ENCODE results near the gene PRKCA. TPM values are rescaled to one million over a fixed set of nuclear protein-coding genes. Genes with fewer than 3 reads are reported as not detected.

Gene PRKCA
- total and polyA plus RNA-seq, 2 of the 13 experiments (the other 11 are each of a cell fraction or from before 2014, with no cell fraction given), result 18.5 to 21.5 TPM

DNA sequence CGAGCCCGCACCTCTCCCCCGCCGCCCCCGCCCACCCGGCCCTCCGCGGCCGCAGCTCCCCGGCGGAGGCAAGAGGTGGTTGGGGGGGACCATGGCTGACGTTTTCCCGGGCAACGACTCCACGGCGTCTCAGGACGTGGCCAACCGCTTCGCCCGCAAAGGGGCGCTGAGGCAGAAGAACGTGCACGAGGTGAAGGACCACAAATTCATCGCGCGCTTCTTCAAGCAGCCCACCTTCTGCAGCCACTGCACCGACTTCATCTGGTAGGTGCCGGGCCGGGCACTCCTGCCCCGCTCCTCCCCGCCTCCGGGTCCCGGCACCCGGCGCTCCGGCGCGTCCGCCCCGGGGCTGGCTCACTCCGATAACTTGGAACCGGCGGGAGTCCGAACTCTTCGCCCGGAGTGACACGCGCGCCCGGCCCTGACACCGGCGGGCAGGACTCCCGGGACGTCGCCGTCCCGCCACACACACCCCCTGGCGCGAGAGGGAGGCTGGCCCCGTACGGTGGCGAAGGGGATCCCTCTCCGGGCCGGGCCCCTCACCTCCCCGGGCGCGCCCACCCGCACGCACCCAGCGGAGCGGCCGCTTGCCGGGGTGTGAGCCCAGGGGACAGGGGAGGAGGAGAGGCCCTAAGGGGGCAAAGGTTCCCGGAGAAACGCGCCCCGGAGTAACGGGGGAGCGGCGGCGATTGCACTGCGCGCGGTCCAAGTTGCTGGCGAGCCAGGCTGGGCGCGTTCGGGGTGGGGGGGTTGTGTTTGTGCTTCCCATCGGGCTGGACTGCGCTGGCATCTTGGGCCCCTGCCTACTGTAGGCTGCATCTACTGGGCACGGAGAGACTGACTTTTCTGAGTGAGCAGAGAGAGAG, 581 bp downstream of the PRKCA start (continued):
- TF ChIP-seq KLF15 (CRISPR knock-in tag; IDR thresholded peaks at IDR 0.05; ENCODE audit: borderline replicate concordance) (no peak), ZFX (CRISPR knock-in tag; IDR thresholded peaks at IDR 0.05; ENCODE audit: low read depth) (peak; percentile 68), GFI1 (CRISPR knock-in tag; IDR thresholded peaks at IDR 0.05; ENCODE audit: borderline replicate concordance) (no peak; the same call in 1 of the 2 replicates), ZNF7 (CRISPR knock-in tag; IDR thresholded peaks at IDR 0.05) (no peak), ZSCAN29 (CRISPR knock-in tag; conservative IDR thresholded peaks at IDR 0.05) (peak; percentile 41; the same call in 1 of the 2 replicates), HOXA7 (CRISPR knock-in tag; IDR thresholded peaks at IDR 0.05) (peak; percentile 81; the same call in 1 of the 2 replicates), CBX5 (CRISPR knock-in tag; IDR thresholded peaks at IDR 0.05; ENCODE audit: borderline replicate concordance) (no peak), CHCHD3 (CRISPR knock-in tag; IDR thresholded peaks at IDR 0.05) (peak; percentile 40; the same call in 1 of the 2 replicates), NR1H2 (CRISPR knock-in tag; IDR thresholded peaks at IDR 0.05; ENCODE audit: borderline replicate concordance, low read depth) (no peak), BRCA1 (CRISPR knock-in tag; IDR thresholded peaks at IDR 0.05) (0 out of 2 replicates have a peak, but pooled peaks have one; percentile 55), HMGA1 (CRISPR knock-in tag; conservative IDR thresholded peaks at IDR 0.05) (no peak), RARA (CRISPR knock-in tag; IDR thresholded peaks at IDR 0.05) (no peak), IRX3 (CRISPR knock-in tag; IDR thresholded peaks at IDR 0.05; ENCODE audit: borderline replicate concordance, low read depth) (no peak; the same call in 1 of the 2 replicates), SNAPC2 (CRISPR knock-in tag; IDR thresholded peaks at IDR 0.05) (no peak), TBX3 (IDR thresholded peaks at IDR 0.05; ENCODE audit: borderline replicate concordance) (peak; percentile 15; the same call in 1 of the 2 replicates), GLI4 (CRISPR knock-in tag; IDR thresholded peaks at IDR 0.05; ENCODE audit: borderline replicate concordance) (0 out of 2 replicates have a peak, but pooled peaks have one; percentile 57), GZF1 (CRISPR knock-in tag; IDR thresholded peaks at IDR 0.05) (no peak), ZNF441 (CRISPR knock-in tag; IDR thresholded peaks at IDR 0.05; ENCODE audit: borderline replicate concordance) (no peak), HNRNPK (IDR thresholded peaks at IDR 0.05; ENCODE audit: low read depth, low read length, poor library complexity, severe bottlenecking) (peak; percentile 74)
- TF ChIP-seq, protein P1, sequence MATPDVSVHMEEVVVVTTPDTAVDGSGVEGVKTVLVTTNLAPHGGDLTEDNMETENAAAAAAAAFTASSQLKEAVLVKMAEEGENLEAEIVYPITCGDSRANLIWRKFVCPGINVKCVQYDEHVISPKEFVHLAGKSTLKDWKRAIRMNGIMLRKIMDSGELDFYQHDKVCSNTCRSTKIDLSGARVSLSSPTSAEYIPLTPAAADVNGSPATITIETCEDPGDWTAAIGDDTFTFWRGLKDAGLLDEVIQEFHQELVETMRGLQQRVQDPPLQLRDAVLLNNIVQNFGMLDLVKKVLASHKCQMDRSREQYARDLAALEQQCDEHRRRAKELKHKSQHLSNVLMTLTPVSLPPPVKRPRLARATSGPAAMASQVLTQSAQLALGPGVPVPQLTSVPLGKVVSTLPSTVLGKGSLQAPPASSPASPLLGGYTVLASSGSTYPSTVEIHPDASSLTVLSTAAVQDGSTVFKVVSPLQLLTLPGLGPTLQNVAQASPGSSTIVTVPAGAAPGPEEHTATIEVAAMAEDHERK (CRISPR knock-in tag; IDR thresholded peaks at IDR 0.05; ENCODE audit: low read depth), result no peak
- TF ChIP-seq, protein P2, sequence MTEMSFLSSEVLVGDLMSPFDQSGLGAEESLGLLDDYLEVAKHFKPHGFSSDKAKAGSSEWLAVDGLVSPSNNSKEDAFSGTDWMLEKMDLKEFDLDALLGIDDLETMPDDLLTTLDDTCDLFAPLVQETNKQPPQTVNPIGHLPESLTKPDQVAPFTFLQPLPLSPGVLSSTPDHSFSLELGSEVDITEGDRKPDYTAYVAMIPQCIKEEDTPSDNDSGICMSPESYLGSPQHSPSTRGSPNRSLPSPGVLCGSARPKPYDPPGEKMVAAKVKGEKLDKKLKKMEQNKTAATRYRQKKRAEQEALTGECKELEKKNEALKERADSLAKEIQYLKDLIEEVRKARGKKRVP (CRISPR knock-in tag; IDR thresholded peaks at IDR 0.05), result no peak
- TF ChIP-seq, protein P3, sequence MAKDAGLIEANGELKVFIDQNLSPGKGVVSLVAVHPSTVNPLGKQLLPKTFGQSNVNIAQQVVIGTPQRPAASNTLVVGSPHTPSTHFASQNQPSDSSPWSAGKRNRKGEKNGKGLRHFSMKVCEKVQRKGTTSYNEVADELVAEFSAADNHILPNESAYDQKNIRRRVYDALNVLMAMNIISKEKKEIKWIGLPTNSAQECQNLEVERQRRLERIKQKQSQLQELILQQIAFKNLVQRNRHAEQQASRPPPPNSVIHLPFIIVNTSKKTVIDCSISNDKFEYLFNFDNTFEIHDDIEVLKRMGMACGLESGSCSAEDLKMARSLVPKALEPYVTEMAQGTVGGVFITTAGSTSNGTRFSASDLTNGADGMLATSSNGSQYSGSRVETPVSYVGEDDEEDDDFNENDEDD (CRISPR knock-in tag; IDR thresholded peaks at IDR 0.05; ENCODE audit: borderline replicate concordance), result peak; percentile 12; the same call in 1 of the 2 replicates
- TF ChIP-seq, protein P4, sequence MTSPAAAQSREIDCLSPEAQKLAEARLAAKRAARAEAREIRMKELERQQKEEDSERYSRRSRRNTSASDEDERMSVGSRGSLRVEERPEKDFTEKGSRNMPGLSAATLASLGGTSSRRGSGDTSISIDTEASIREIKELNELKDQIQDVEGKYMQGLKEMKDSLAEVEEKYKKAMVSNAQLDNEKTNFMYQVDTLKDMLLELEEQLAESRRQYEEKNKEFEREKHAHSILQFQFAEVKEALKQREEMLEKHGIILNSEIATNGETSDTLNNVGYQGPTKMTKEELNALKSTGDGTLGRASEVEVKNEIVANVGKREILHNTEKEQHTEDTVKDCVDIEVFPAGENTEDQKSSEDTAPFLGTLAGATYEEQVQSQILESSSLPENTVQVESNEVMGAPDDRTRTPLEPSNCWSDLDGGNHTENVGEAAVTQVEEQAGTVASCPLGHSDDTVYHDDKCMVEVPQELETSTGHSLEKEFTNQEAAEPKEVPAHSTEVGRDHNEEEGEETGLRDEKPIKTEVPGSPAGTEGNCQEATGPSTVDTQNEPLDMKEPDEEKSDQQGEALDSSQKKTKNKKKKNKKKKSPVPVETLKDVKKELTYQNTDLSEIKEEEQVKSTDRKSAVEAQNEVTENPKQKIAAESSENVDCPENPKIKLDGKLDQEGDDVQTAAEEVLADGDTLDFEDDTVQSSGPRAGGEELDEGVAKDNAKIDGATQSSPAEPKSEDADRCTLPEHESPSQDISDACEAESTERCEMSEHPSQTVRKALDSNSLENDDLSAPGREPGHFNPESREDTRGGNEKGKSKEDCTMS (CRISPR knock-in tag; conservative IDR thresholded peaks at IDR 0.05), result no peak

Measured in HepG2 (cell line).